HUDEP-2 (cell line): ENCODE results near the gene ATP8B4.
"Not testable (repeated sequence)": the region's sequence is repeated elsewhere in the genome, so short reads cannot be mapped to it uniquely, and the experiment has no call there.

Source experiments
- DNase-seq, 76 experiments: peaks; one replicate each; lab custom pipeline; 2025; ENCODE audit not compliant: unreplicated experiment in 76 of 76; lab: John Stamatoyannopoulos, UW

Gene ATP8B4

GRCh38 chr15:50109076-50109987 lies 9.7 kb downstream of the ATP8B4 start:
- no peak for DNase-seq

DNA sequence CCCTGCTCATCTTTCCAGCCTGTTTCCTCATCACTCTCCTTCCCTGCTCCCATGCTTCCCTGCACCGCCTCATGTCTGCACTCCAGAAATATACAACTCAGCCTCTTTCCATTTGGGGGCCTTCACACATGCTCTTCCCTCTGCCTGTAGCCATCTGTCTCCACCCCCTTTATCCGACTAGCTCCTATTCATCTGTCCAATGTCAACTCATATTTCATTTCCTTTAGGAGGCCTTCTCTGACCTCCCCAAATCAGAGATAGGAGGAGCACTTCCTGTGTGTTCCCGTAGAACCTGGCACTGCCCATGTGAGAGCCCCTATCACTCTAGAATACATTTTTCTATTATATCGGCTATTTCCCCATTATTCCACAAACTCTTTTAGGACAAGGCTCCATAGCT lies 10.6 kb downstream of the ATP8B4 start:
- no peak for DNase-seq

DNA sequence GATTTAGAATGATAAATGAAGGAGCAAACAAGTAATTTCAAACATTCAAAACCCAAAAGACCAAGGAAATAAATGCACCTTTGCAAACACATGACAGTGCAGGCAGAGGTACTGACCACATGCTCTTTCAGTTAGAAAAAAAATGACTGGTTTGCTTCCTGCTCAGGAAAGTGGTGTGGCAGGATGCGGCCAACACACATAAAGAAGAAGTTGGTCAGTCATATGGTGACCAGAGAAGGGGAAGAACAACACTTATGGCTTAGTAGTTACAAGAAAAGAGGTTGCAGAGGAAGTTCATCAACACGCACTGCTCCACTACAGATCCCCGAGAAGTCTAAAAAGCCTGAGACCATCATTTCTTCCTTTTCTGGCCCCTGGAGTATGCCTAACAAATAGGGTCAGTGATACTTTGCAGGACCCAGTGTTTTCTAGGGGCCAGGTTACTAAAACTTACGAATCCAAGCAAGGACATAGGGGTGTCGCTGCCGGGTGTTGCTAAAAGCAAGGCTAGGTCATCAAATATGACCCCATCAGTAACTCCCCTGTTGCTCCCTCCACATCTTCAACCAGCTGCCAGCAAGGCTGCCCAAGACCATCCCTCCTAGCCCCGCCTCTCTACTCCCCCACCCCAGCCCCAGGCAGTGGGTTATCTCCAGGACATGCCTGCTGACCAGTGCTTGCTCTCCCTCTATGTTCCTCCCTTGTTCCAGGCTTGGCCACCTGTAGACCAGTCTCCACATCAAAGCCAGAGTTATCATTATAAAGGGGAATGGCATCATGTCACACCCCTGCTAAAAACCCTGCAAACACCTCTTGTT lies 11.2 kb downstream of the ATP8B4 start:
- no peak for DNase-seq

DNA sequence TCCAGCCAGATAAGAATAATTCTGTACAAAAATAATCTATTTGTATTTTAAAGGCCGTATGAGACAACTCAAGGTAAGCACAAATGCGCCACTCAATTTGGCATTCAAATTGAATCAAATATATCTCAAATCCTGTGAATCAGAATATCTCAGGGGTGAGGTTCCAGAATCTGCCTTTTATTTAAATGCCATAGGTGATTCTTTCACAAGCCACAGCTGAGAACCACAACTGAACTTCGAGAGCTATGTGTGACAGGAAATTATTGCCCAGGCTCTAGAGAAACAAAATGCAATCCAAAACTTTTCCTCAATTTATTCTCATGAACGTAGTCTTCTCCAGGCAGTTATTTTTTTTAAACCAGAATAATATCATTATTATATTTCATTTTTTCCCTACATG lies 11.9 kb downstream of the ATP8B4 start:
- no peak for DNase-seq

GRCh38 chr15:50106457-50106856 lies 12.6 kb downstream of the ATP8B4 start:
- DNase-seq: no peak

GRCh38 chr15:50100486-50100885 lies 18.5 kb downstream of the ATP8B4 start:
- no peak for DNase-seq

- DNase-seq: no peak
Observed at GRCh38 chr15:50098545-50098944, 20.5 kb downstream of the ATP8B4 start.

GRCh38 chr15:50095938-50096821 lies 22.9 kb downstream of the ATP8B4 start:
- DNase-seq: no peak

GRCh38 chr15:50089386-50089785 lies 29.6 kb downstream of the ATP8B4 start:
- DNase-seq: not testable (repeated sequence)

GRCh38 chr15:50084932-50085331 lies 34.1 kb downstream of the ATP8B4 start:
- DNase-seq: peak in 3 of 76 experiments; percentile 12 to 31 (median 17)

DNA sequence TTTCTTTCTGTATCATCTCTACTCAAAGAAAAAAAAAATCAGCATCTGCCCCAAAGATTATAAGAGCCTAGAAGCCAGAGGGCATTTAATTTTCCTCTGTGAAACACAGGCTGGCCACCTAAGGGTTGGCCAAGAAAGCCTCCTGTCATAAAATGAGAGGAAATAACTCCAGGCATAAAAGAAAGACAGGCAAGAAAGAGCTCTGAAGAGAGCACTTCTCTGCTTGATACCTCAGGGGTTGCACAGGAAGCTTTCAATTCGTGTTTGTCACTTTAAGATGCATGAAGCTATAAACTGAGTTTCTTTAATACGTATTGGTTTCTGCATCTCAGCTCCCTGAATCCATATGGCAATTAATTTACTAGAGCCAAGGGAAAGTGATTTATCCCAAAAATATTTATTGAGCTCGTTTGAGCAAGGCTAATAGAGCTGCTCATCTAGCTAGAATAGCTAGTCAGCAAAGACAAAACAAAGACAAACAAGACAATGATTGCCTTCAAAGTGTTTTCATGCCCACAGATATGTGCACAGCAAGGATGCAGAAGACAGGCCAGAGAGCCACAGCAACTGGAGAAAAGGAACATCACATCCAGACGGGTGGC lies 35.5 kb downstream of the ATP8B4 start:
- DNase-seq: no peak

GRCh38 chr15:50082066-50082465 lies 37.0 kb downstream of the ATP8B4 start:
- no peak for DNase-seq

DNA sequence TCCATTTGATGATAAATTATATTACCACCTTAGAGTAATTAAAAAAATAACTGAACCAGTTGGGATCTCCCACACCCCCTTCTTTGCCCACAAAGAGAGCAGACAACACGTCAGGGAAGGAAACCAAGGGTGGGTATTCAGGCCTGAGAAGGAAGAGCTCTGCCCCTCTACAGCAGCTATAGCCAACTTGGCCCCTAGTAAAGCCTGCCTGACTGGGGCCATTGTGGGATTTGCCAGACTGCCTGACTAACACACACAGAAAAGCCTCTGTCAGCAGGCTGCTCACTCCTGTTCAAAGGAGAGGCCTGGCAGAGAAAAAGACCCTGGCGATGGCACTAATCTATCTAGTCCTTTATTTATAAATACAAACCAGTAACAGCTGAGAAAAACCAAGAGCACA lies 41.4 kb downstream of the ATP8B4 start:
- no peak for DNase-seq

DNA sequence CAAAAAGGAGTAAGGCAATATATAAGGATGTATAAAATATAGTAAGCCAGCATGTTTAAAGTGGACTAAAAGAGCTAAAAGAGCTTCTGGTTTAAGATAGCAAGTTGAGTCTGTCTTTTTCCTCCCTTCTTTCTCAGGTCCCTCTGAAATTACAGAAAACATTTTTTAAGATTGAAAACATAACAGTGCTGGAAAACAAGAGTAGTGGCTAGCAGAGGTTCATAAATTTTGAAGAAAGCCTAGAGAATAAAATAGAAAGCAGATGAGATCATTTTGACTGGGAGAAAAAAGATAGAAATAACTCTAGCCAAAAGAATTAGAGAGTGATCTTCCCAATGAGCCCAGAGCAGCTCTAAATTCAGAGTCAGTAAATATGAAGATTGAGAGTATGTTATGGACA lies 41.9 kb downstream of the ATP8B4 start:
- no peak for DNase-seq

GRCh38 chr15:50075319-50075718 lies 43.7 kb downstream of the ATP8B4 start:
- DNase-seq: peak in 5 of 76 experiments; percentile 10 to 23 (median 17)

GRCh38 chr15:50071551-50072258 lies 47.3 kb downstream of the ATP8B4 start:
- DNase-seq: no peak

GRCh38 chr15:50068016-50068415 lies 51.0 kb downstream of the ATP8B4 start:
- DNase-seq: no peak

- no peak for DNase-seq
Observed at GRCh38 chr15:50067254-50067653, 51.8 kb downstream of the ATP8B4 start.

- no peak for DNase-seq
Observed at GRCh38 chr15:50066666-50067065, 52.4 kb downstream of the ATP8B4 start.

GRCh38 chr15:50066202-50066601 lies 52.8 kb downstream of the ATP8B4 start:
- DNase-seq: peak in 1 of 76 experiments; percentile 4
